22Rv1 (cell line): Measurements from ENCODE around the gene LRP11.

ENCODE experiments used
- CTCF ChIP-seq: fragments of 450-650 bp; IDR thresholded peaks from 2 replicates; pipeline ENCODE4 v1.5.1; 2017; ENCODE audit warnings: mild to moderate bottlenecking
- ZFX ChIP-seq: fragments of 450-650 bp; IDR thresholded peaks from 2 replicates; pipeline ENCODE4 v1.6.1; 2017; ENCODE audit warnings: antibody characterized with exemption, borderline replicate concordance

- TF ChIP-seq CTCF (no peak), ZFX (no peak)
Measured at GRCh38 chr6:149905371-149905910, 41.3 kb upstream of the LRP11 start.
